Measurements from ENCODE around the gene CSH2. TPM values are rescaled to one million over a fixed set of nuclear protein-coding genes. Genes with fewer than 3 reads are reported as not detected.

Gene CSH2
- total RNA-seq, 1 donor from 2014 or later, result not detected

- H3K36me3 ChIP-seq, result no peaks in the 10 kb centered on the region
- no peak overlapping the region for H3K4me2 ChIP-seq
Measured at GRCh38 chr17:63837480-63837879, 36.0 kb downstream of the CSH2 start.

GRCh38 chr17:63836811-63837210, 36.7 kb downstream of the CSH2 start:
- no peak overlapping the region for H3K4me3 Mint-ChIP-seq

More at GRCh38 chr17:63837480-63837879, 36.0 kb downstream of the CSH2 start:
- H3K27me3 Mint-ChIP-seq (ENCODE audit: insufficient read depth, low read depth), result peaks cover under 1% of the 10 kb centered on the region
- peaks cover 12% of the 10 kb centered on the region for H3K36me3 Mint-ChIP-seq
- H3K4me3 Mint-ChIP-seq, result no peak overlapping the region
- Histone ChIP-seq H3K9ac (no peak overlapping the region), H3K4me3 (no peak overlapping the region), H3K27me3 (no peaks in the 10 kb centered on the region), H3K79me2 (ENCODE audit: low read depth) (peaks cover 46% of the 10 kb centered on the region), H4K20me1 (ENCODE audit: low read depth) (peaks cover 29% of the 10 kb centered on the region), H3K4me1 (peaks cover 21% of the 10 kb centered on the region), H3K27ac (no peak overlapping the region), H3K9me3 (ENCODE audit: low read depth) (no peaks in the 10 kb centered on the region), H2AFZ (replicated peaks) (no peak overlapping the region), H3F3A (ENCODE audit: low read depth) (peaks cover 34% of the 10 kb centered on the region)
- H3K27ac Mint-ChIP-seq, result no peak overlapping the region
- H3K9me3 Mint-ChIP-seq, result no peaks in the 10 kb centered on the region
- DNase-seq (ENCODE audit: low spot score), result no peak
- peaks cover 25% of the 10 kb centered on the region for H3K4me1 Mint-ChIP-seq
- TF ChIP-seq, protein P1, sequence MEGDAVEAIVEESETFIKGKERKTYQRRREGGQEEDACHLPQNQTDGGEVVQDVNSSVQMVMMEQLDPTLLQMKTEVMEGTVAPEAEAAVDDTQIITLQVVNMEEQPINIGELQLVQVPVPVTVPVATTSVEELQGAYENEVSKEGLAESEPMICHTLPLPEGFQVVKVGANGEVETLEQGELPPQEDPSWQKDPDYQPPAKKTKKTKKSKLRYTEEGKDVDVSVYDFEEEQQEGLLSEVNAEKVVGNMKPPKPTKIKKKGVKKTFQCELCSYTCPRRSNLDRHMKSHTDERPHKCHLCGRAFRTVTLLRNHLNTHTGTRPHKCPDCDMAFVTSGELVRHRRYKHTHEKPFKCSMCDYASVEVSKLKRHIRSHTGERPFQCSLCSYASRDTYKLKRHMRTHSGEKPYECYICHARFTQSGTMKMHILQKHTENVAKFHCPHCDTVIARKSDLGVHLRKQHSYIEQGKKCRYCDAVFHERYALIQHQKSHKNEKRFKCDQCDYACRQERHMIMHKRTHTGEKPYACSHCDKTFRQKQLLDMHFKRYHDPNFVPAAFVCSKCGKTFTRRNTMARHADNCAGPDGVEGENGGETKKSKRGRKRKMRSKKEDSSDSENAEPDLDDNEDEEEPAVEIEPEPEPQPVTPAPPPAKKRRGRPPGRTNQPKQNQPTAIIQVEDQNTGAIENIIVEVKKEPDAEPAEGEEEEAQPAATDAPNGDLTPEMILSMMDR (IDR thresholded peaks at IDR 0.05), result no peak
- TF ChIP-seq EZH2 (IDR thresholded peaks at IDR 0.05) (no peak), EZH2phosphoT487 (IDR thresholded peaks at IDR 0.05) (no peak)

DNA sequence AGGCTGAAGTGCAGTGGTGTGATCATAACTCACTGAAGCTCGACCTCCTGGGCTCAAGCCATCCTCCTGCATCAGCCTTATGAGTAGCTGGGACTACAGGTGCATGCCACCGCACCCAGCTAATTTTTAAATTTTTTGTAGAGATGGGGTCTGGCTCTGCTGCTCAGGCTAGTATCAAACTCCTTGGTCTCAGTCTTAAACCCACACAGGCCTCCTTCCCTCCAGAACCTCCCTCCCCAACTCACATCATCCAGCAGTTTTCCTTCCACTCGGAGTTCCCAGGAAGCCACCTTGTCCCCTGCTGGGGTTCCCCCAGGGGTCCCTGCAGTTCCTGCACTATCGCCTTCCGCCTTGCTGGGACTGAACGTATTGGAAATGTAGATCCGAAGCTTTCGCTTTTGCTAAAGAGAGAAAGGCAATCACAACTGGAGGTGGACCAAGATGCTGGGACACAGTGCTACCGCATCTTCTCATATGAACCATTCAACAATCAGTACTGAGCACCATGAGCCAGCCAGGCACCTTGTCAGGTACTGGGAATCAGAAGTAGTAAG, 38.2 kb downstream of the CSH2 start:
- Histone ChIP-seq H3K79me2 (ENCODE audit: low read depth) (peaks cover 30% of the 10 kb centered on the region), H3K27me3 (no peaks in the 10 kb centered on the region), H3K27ac (no peak overlapping the region), H3K36me3 (no peaks in the 10 kb centered on the region), H3K9me3 (ENCODE audit: low read depth) (no peaks in the 10 kb centered on the region), H2AFZ (replicated peaks) (no peak overlapping the region), H4K20me1 (ENCODE audit: low read depth) (peaks cover 13% of the 10 kb centered on the region), H3K4me1 (peaks cover 14% of the 10 kb centered on the region), H3F3A (ENCODE audit: low read depth) (peaks cover 34% of the 10 kb centered on the region), H3K4me3 (no peak overlapping the region), H3K9ac (no peak overlapping the region), H3K4me2 (no peak overlapping the region)
- TF ChIP-seq, protein P1 (IDR thresholded peaks at IDR 0.05), result no peak
- no peak for TF ChIP-seq EZH2phosphoT487 (IDR thresholded peaks at IDR 0.05)
- TF ChIP-seq EZH2 (IDR thresholded peaks at IDR 0.05), result no peak
- H3K27me3 Mint-ChIP-seq (ENCODE audit: insufficient read depth, low read depth), result peaks cover 5% of the 10 kb centered on the region
- no peak overlapping the region for H3K27ac Mint-ChIP-seq
- peaks cover 26% of the 10 kb centered on the region for H3K36me3 Mint-ChIP-seq
- DNase-seq (ENCODE audit: low spot score), result no peak
- no peaks in the 10 kb centered on the region for H3K9me3 Mint-ChIP-seq
- no peak overlapping the region for H3K4me3 Mint-ChIP-seq
- H3K4me1 Mint-ChIP-seq, result peaks cover 12% of the 10 kb centered on the region

More at GRCh38 chr17:63836811-63837210, 36.7 kb downstream of the CSH2 start:
- no peak overlapping the region for H2AFZ ChIP-seq (replicated peaks)
- peaks cover 25% of the 10 kb centered on the region for H3K4me1 Mint-ChIP-seq
- H3K9me3 Mint-ChIP-seq, result no peaks in the 10 kb centered on the region
- H3F3A ChIP-seq (ENCODE audit: low read depth), result peaks cover 34% of the 10 kb centered on the region
- H3K27ac Mint-ChIP-seq, result no peak overlapping the region
- H3K27ac ChIP-seq, result no peak overlapping the region
- peaks cover 45% of the 10 kb centered on the region for H3K79me2 ChIP-seq (ENCODE audit: low read depth)
- peaks cover 18% of the 10 kb centered on the region for H3K36me3 Mint-ChIP-seq
- no peaks in the 10 kb centered on the region for H3K27me3 ChIP-seq
- H4K20me1 ChIP-seq (ENCODE audit: low read depth), result peaks cover 29% of the 10 kb centered on the region
- H3K9ac ChIP-seq, result no peak overlapping the region
- peaks cover 21% of the 10 kb centered on the region for H3K4me1 ChIP-seq
- DNase-seq (ENCODE audit: low spot score), result no peak
- H3K4me2 ChIP-seq, result no peak overlapping the region
- no peaks in the 10 kb centered on the region for H3K9me3 ChIP-seq (ENCODE audit: low read depth)
- no peak overlapping the region for H3K4me3 ChIP-seq
- peaks cover 3% of the 10 kb centered on the region for H3K27me3 Mint-ChIP-seq (ENCODE audit: insufficient read depth, low read depth)
- no peaks in the 10 kb centered on the region for H3K36me3 ChIP-seq
- TF ChIP-seq, protein P1 (IDR thresholded peaks at IDR 0.05), result no peak
- no peak for TF ChIP-seq EZH2phosphoT487 (IDR thresholded peaks at IDR 0.05)
- TF ChIP-seq EZH2 (IDR thresholded peaks at IDR 0.05), result no peak

Measured in neural progenitor cell (in vitro differentiated cells).